Measurements from ENCODE around the gene NEDD8.
A peak's percentile ranks its signal among the peaks of the same experiment; 100 is the strongest.

DNA sequence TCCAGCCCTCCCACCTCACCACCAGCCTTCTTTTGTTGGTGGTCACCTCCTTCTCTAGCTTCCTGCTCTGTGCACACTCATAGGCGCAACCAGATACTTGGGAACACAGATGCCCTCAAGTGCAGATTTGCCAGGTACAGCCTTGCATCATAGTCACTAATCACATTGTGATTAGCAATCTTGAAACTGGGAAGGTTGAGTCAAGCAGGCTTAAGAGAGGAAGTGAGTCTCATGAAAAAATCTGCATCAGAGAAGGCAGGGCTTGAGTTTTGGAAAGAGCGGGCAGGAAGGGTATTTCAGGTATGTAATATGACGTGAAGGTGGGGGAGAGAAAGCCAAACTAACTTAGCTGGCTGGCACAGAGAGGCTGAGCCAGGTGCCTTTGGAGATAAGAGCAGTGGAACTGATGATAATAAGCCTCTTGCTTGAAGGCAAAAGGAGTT, 42.0 kb upstream of the NEDD8 start:
- TF ChIP-seq, protein P1, sequence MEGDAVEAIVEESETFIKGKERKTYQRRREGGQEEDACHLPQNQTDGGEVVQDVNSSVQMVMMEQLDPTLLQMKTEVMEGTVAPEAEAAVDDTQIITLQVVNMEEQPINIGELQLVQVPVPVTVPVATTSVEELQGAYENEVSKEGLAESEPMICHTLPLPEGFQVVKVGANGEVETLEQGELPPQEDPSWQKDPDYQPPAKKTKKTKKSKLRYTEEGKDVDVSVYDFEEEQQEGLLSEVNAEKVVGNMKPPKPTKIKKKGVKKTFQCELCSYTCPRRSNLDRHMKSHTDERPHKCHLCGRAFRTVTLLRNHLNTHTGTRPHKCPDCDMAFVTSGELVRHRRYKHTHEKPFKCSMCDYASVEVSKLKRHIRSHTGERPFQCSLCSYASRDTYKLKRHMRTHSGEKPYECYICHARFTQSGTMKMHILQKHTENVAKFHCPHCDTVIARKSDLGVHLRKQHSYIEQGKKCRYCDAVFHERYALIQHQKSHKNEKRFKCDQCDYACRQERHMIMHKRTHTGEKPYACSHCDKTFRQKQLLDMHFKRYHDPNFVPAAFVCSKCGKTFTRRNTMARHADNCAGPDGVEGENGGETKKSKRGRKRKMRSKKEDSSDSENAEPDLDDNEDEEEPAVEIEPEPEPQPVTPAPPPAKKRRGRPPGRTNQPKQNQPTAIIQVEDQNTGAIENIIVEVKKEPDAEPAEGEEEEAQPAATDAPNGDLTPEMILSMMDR (IDR thresholded peaks at IDR 0.05) = no peak
- no peak for TF ChIP-seq POLR2A (IDR thresholded peaks at IDR 0.05)
- peak in 1 of 3 donors; percentile 56 for TF ChIP-seq POLR2AphosphoS5 (IDR thresholded peaks at IDR 0.05)
- no peak for TF ChIP-seq EP300 (IDR thresholded peaks at IDR 0.05)
